Activated CD4-positive, CD25-positive, alpha-beta regulatory T cell (primary cell): Measurements from ENCODE around the gene NTN5.
"Not testable (repeated sequence)": the region's sequence is repeated elsewhere in the genome, so short reads cannot be mapped to it uniquely, and the experiment has no call there.

ENCODE experiments used
- DNase-seq, 4 experiments: peaks; one replicate each; lab custom pipeline; 2025; lab: John Stamatoyannopoulos, UW

NTN5 gene

GRCh38 chr19:48644355-48644754, 28.5 kb downstream of the NTN5 start:
- DNase-seq = no peak

GRCh38 chr19:48642862-48643261, 30.0 kb downstream of the NTN5 start:
- no peak for DNase-seq

GRCh38 chr19:48641850-48642249, 31.0 kb downstream of the NTN5 start:
- no peak for DNase-seq

- DNase-seq = no peak
Observed at GRCh38 chr19:48639483-48640375, 33.1 kb downstream of the NTN5 start.

- no peak for DNase-seq
Observed at GRCh38 chr19:48638831-48639381, 33.9 kb downstream of the NTN5 start.

GRCh38 chr19:48637948-48638830, 34.6 kb downstream of the NTN5 start:
- DNase-seq = peak; percentile 58 to 73 (median 64)

- DNase-seq = peak; percentile 95 to 99 (median 98)
Observed at GRCh38 chr19:48637449-48637947, 35.3 kb downstream of the NTN5 start.

- peak in 1 of 4 experiments; percentile 46 for DNase-seq
Observed at GRCh38 chr19:48636859-48637448, 35.9 kb downstream of the NTN5 start, which contains the start of gene DBP. DBP (minus strand) TSS chr19:48637379; CDS start chr19:48636994, 385 bp downstream.

- no peak for DNase-seq
Observed at GRCh38 chr19:48635966-48636858, 36.6 kb downstream of the NTN5 start.

- peak; percentile 68 to 73 (median 70) for DNase-seq
Observed at GRCh38 chr19:48635263-48635965, 37.4 kb downstream of the NTN5 start.

GRCh38 chr19:48634424-48635262, 38.2 kb downstream of the NTN5 start:
- peak; percentile 81 to 85 (median 84) for DNase-seq

- no peak for DNase-seq
Observed at GRCh38 chr19:48634036-48634342, 38.8 kb downstream of the NTN5 start.

- DNase-seq = no peak
Observed at GRCh38 chr19:48633148-48634035, 39.4 kb downstream of the NTN5 start.

GRCh38 chr19:48632692-48633147, 40.1 kb downstream of the NTN5 start:
- no peak for DNase-seq

GRCh38 chr19:48632286-48632685, 40.5 kb downstream of the NTN5 start:
- DNase-seq = not testable (repeated sequence)

- no peak for DNase-seq
Observed at GRCh38 chr19:48631225-48631624, 41.6 kb downstream of the NTN5 start.

GRCh38 chr19:48630296-48631063, 42.3 kb downstream of the NTN5 start:
- DNase-seq = no peak
